ENCODE measurements around the gene COPS3. TPM values are rescaled to one million over a fixed set of nuclear protein-coding genes. Genes with fewer than 3 reads are reported as not detected.

COPS3 gene
- total and polyA plus RNA-seq, 2 of the 8 experiments (the other 6 are each of a cell fraction or from before 2014, with no cell fraction given) = 82.9 to 110 TPM

DNA sequence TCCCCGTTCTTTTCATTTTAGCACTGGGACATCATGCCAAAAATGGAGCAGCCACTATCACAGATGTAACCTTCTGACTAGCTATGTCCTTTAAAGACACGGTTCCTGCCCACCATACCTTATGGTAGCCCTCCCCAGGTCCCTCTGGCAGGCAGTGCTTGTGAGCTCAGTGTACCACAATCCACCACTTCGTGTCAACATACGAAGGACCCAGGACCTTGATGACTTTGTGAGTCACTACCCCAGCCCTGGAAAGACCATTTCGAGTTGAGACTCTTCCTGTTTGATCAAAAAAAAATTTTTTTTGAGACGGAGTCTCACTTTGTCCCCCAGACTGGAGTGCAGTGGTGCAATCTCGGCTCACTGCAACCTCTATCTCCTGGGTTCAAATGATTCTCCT lies 23.0 kb downstream of the COPS3 start:
- H2BK20ac ChIP-seq (ENCODE audit: low read length) = no peak overlapping the region
- no peaks in the 10 kb centered on the region for H3K4me1 ChIP-seq (replicated peaks in 1 of 4; ENCODE audit: control insufficient read depth in 3 of 4, insufficient read depth in 4 of 4, low read length in 3 of 4)
- H3K56ac ChIP-seq (replicated peaks; ENCODE audit: insufficient read length, low read depth, low read length) = no peak overlapping the region
- FAIRE-seq = no peak
- no peak overlapping the region for H4K91ac ChIP-seq (replicated peaks; ENCODE audit: insufficient read length, low read length)
- H2BK15ac ChIP-seq (ENCODE audit: low read length) = no peak overlapping the region
- H3K23me2 ChIP-seq (ENCODE audit: low read depth, low read length) = no peaks in the 10 kb centered on the region
- peaks cover 0 to 3% of the 10 kb centered on the region in 2 experiments for H4K20me1 ChIP-seq (replicated peaks in 1 of 2; ENCODE audit: control insufficient read depth in 1 of 2, insufficient read depth in 2 of 2, low read length in 2 of 2)
- no peak overlapping the region for H3K4me2 ChIP-seq (ENCODE audit: insufficient read depth in 1 of 2, low read depth in 2 of 2, low read length in 2 of 2)
- no peak overlapping the region for H2BK120ac ChIP-seq (replicated peaks; ENCODE audit: low read depth, low read length)
- no peak for TF ChIP-seq PHF8 (conservative IDR thresholded peaks at IDR 0.05; ENCODE audit: low read depth, low read length)
- TF ChIP-seq BACH1 (IDR thresholded peaks at IDR 0.05; ENCODE audit: low read length) = no peak
- no peak for TF ChIP-seq E2F6 (IDR thresholded peaks at IDR 0.05)
- no peak for TF ChIP-seq ASH2L (IDR thresholded peaks at IDR 0.05; ENCODE audit: low read length)
- no peak for TF ChIP-seq CREB1 (IDR thresholded peaks at IDR 0.05)
- no peak for TF ChIP-seq POLR2AphosphoS5 (IDR thresholded peaks at IDR 0.05; ENCODE audit: low read depth, low read length)
- no peak for TF ChIP-seq HDAC6 (IDR thresholded peaks at IDR 0.05; ENCODE audit: low read depth, low read length)
- no peak for TF ChIP-seq TAF1 (IDR thresholded peaks at IDR 0.05; ENCODE audit: low read depth, low read length)
- no peak for TF ChIP-seq TBP (IDR thresholded peaks at IDR 0.05; ENCODE audit: low read depth, low read length)
- no peak for TF ChIP-seq ZNF274 (IDR thresholded peaks at IDR 0.05; ENCODE audit: borderline replicate concordance, extremely low read depth, low read length)
- TF ChIP-seq HDAC2 (IDR thresholded peaks at IDR 0.05; ENCODE audit: borderline replicate concordance in 1 of 2, low read depth in 2 of 2, low read length in 2 of 2) = no peak
- TF ChIP-seq TCF12 (IDR thresholded peaks at IDR 0.05; ENCODE audit: low read depth, low read length) = no peak
- no peak for TF ChIP-seq RNF2 (IDR thresholded peaks at IDR 0.05; ENCODE audit: borderline replicate concordance, low read depth, low read length, missing control alignments, poor library complexity, severe bottlenecking)
- no peak for TF ChIP-seq SIN3A (conservative IDR thresholded peaks at IDR 0.05 in 1 of 2, IDR thresholded peaks at IDR 0.05 in 1 of 2; ENCODE audit: low read depth in 1 of 2, low read length in 2 of 2)
- H2AFZ ChIP-seq (ENCODE audit: low read length) = no peak overlapping the region
- no peak overlapping the region for H4K5ac ChIP-seq (ENCODE audit: insufficient read length, low read depth, low read length)
- no peak overlapping the region for H3K4ac ChIP-seq (replicated peaks; ENCODE audit: insufficient read length, low read depth, low read length)
- no peak overlapping the region for H2BK5ac ChIP-seq (ENCODE audit: low read depth, low read length)
- H3K14ac ChIP-seq (ENCODE audit: insufficient read length) = no peak overlapping the region
- POLR2A ChIA-PET (ENCODE audit: partially characterized antibody) = interaction anchor here (0.7 kb wide), 1 partner anchor 15 kb away, joined by 3 read pairs; no protein-coding TSS in a partner anchor
- H3K36me3 ChIP-seq (ENCODE audit: control insufficient read depth in 2 of 4, insufficient read depth in 4 of 4, low read length in 3 of 4) = peaks cover 24 to 64% (median 42%) of the 10 kb centered on the region in 4 experiments
- 93% methylated on average over 7 of the region's 7 CpGs; no CpG with 5 or more reads in 1 of the 2 experiments for WGBS, 2 experiments (ENCODE audit: extremely low coverage in 1 of 2, insufficient coverage in 1 of 2, insufficient read length in 1 of 2, insufficient replicate concordance in 2 of 2, low coverage in 1 of 2, low lambda C conversion rate in 2 of 2, missing lambda C conversion rate in 1 of 2)
- no peak overlapping the region for H3K23ac ChIP-seq (ENCODE audit: insufficient read length)
- no peak overlapping the region for H3K18ac ChIP-seq (ENCODE audit: extremely low read depth, low read length)
- no peaks in the 10 kb centered on the region for H3K79me2 ChIP-seq (ENCODE audit: control insufficient read depth in 1 of 2, insufficient read depth in 2 of 2, low read length in 2 of 2)
- no peak overlapping the region for H3K27ac ChIP-seq (ENCODE audit: low read depth, low read length)
- no peaks in the 10 kb centered on the region for H3K9me3 ChIP-seq (ENCODE audit: insufficient read depth in 2 of 2, low read depth in 1 of 2, low read length in 1 of 2)
- no peak overlapping the region for H4K8ac ChIP-seq (ENCODE audit: extremely low read depth, insufficient read depth, low read length)
- no peak overlapping the region for H2BK12ac ChIP-seq (ENCODE audit: low read depth, low read length)
- DNase-seq (ENCODE audit: low read depth in 1 of 2, low spot score in 2 of 2) = no peak
- H3K4me3 ChIP-seq (ENCODE audit: extremely low read depth in 1 of 4, insufficient read depth in 2 of 4, low read depth in 3 of 4, low read length in 4 of 4) = no peak overlapping the region
- H2AK5ac ChIP-seq (ENCODE audit: low read depth, low read length) = no peak overlapping the region
- no peaks in the 10 kb centered on the region for H3K27me3 ChIP-seq (replicated peaks in 1 of 4; ENCODE audit: control insufficient read depth in 3 of 4, extremely low read depth in 1 of 4, insufficient read depth in 3 of 4, low read length in 3 of 4)
- CTCF ChIA-PET (ENCODE audit: partially characterized antibody) = interaction anchor here (1.3 to 3.2 kb wide), 2 partner anchors 12 to 16 kb away, joined by 4 to 16 read pairs; no protein-coding TSS in a partner anchor
- H3K79me1 ChIP-seq (ENCODE audit: low read depth, low read length) = 0 out of 2 replicates have a peak, but pooled peaks cover 2% of the 10 kb centered on the region
- H3K9ac ChIP-seq (replicated peaks in 1 of 4; ENCODE audit: extremely low read depth in 1 of 4, low read depth in 3 of 4, low read length in 3 of 4) = no peak overlapping the region
